ENCODE measurements around the gene ZNF546.

ZNF546 gene

DNA sequence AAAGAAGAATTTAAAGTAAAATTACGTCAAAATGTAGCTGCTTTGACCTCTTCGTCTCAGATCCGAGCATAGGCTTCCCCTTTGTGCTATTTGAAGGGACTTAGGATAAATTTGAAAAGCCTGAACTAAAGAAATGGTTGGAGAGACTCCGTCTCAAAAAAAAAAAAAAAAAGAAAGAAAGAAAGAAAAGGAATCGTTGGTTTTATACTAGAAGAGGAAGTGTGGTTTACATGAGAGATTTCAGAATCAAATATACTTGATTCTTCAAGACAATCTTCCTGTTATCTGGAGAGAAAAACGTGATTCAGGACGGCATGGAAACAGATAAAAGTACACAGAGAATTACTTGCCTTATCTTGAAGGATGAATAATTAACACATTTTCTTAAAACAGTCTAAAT, 59.6 kb downstream of the ZNF546 start:
- DNase-seq, result no peak

- DNase-seq, result no peak
Measured at GRCh38 chr19:40057166-40057565, 60.3 kb downstream of the ZNF546 start.

DNA sequence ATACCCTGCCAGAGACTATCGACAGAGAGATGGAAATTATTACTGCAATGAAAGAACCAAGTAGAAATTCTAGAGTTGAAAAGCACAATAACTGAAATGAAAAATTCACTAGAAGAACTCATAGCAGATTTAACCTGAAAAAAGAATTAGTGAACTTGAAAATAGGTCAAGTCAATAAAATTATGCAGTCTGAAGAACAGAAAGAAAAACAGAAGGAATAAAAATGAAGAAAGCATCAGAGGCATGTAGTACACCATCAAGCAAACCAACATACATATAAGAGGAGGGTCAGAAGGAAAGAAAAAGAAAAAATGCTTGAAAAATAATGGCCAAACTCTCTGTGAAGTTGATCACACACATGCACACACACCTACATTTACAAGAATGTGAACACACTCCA, 62.8 kb downstream of the ZNF546 start:
- no peak for DNase-seq

DNA sequence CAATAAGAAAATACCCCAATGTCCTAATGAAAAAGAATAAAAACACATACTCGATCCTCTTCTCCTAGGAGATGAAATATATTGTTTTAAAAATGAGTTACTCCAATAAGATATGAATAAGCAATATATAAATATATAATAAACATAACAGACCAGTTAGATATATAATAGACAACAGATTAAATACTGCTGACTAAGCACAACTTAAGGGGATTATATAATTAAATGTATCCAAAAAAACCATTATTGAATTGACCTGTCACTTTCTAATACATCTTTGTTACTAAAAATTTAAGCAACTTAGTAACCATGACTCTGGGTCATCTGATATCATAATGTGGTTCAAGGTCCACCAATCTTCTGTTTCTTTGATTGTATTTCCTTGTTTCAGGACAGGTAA, 73.2 kb downstream of the ZNF546 start:
- no peak for DNase-seq

Data from NCI-H69 (cell line).